Posterior vena cava (tissue), 2 donors: Measurements from ENCODE around the gene TIE1. TPM values are rescaled to one million over a fixed set of nuclear protein-coding genes. Genes with fewer than 3 reads are reported as not detected.
A peak's percentile ranks its signal among the peaks of the same experiment; 100 is the strongest.

Source experiments
- DNase-seq: peaks from one replicate; pipeline ENCODE4 v3.0.0-alpha.2; 2020; ENCODE audit warnings: low spot score
- intact Hi-C, 2 donors: fragments of 100-400 bp; cut with DNase I; formaldehyde crosslinking; loops; one replicate each; pipeline versions ENCODE4 v1.14.1 to v1.14.2; 2022 to 2023
- total RNA-seq, 2 donors: library from RNA; stranded (reverse); fragmentation: NEBNext Ultra II Directional; extraction: Animal tissue kit (Norgen Biotek cat#: 25700); gene quantifications; one replicate each; pipeline ENCODE4 v1.2.1, GENCODE V29; 2021
- donor health status: DM: yes; HTN: yes; CAD: no.
- donor health status: DM: yes; HTN: yes; CAD: no.

TIE1 gene
- total RNA-seq, 2 donors from 2014 or later = 32.5 to 46.6 TPM

DNA sequence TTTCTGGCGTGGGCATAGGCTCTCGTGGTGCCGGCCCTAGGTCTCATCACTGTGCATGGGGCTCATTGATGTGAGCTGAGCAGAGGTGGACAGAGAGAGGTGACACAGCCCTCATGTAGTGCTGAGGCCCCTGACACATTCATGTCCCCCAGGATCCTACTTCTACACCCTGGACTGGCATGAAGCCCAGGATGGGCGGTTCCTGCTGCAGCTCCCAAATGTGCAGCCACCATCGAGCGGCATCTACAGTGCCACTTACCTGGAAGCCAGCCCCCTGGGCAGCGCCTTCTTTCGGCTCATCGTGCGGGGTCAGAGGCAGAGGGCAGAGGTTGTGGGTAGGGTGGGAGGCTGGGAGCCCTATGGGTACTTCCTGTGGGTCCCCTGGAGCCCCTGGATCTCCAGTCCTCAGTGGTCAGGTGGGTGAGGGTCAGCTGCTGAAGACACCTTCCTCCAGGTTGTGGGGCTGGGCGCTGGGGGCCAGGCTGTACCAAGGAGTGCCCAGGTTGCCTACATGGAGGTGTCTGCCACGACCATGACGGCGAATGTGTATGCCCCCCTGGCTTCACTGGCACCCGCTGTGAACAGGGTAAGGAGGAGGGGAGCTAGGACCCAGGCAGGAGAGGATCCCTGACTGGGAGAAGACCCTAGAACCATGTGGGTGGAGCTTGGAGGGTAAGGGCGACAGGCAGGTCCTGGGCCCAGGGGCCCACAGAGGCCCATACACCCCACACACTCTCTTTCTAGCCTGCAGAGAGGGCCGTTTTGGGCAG lies 6.1 kb downstream of the TIE1 start:
- intact Hi-C loops = loop anchor here in 1 of 2 donors (10.0 kb wide), 1 partner anchor 1228 kb away; no protein-coding TSS in a partner anchor
- DNase-seq = peak; percentile 66

DNA sequence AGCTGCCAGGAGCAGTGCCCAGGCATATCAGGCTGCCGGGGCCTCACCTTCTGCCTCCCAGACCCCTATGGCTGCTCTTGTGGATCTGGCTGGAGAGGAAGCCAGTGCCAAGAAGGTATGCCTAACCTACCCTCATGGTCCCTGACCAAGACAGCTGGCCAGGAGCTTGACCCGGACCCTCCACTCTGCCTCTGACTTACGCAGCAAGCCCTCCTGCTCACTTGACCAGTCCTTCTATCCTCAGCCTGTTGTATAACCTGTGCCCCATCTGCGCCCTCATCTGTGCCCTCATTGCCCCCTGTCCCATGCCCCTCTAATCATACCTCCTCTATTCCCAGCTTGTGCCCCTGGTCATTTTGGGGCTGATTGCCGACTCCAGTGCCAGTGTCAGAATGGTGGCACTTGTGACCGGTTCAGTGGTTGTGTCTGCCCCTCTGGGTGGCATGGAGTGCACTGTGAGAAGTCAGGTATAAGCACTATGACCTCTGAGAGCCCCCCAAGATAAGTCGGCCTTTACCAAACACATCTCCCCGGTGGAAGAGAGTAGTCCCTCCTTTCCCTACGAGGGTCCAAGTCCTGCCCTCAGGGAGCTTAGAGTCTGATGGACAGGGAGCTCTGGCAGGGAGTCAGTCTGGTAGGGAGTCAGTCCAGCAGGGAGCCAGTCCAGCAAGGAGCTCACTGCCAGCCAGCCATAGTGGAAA lies 6.8 kb downstream of the TIE1 start:
- peak; percentile 69 for DNase-seq

DNA sequence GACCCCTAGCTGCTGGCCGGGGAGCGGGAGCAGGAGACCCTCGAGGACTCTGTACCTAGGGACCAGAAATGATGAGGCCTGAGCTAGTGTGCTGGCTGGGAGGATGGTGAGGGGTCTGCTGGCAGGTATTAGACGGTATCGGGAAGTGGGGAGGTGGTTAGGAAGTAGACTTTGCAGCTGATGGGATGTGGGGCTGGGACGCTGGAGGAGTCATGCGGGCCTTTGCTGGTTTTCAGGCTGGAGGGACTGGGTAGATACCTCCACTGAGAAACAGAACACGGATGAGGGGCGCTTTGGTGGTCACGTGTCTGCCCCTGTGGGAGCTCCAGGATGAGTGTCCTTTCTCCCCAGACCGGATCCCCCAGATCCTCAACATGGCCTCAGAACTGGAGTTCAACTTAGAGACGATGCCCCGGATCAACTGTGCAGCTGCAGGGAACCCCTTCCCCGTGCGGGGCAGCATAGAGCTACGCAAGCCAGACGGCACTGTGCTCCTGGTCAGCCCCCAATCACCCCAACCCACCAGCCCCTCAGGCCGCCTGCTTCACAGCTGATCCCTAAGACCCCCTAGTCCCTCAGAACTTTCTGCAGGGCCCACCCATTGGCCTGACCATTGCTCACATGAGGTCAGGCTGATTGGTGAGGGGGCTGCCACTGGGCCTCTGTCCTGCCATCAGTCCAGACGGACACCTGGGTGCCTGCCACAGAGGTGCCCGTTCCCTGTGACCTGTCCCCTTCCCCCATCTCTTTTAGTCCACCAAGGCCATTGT lies 8.0 kb downstream of the TIE1 start:
- intact Hi-C loops = loop anchor here in 1 of 2 donors (10.0 kb wide), 1 partner anchor 1226 kb away; no protein-coding TSS in a partner anchor
- peak; percentile 66 for DNase-seq

More for the DNA sequence above, 6.8 kb downstream of the TIE1 start:
- intact Hi-C loops = loop anchor here in 1 of 2 donors (10.0 kb wide), 1 partner anchor 1227 kb away; no protein-coding TSS in a partner anchor

DNA sequence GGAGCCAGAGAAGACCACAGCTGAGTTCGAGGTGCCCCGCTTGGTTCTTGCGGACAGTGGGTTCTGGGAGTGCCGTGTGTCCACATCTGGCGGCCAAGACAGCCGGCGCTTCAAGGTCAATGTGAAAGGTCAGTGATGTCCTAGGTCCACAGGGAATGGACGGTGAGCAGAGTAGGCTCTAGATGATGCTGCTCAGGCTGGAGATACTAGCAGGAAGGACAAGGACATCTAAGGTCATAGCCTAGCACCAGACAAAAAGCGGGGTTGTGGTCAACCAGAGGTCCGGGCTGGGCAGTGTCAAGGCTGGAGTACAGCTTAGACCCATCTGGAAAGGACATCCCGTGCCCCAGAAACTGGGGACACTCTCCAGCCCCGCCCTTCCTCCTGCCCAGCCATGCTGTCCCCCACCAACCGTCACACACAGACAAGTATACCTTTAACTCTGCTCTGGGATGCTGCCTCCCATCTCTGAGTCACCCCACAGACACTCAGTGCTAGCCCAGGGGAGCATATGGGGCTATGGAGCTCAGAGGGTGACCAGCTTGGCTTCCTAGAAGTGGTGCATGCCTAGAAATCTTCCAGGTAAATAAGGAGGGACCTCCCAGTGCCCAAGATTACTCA lies 8.7 kb downstream of the TIE1 start:
- intact Hi-C loops = loop anchor here in 1 of 2 donors (10.0 kb wide), 1 partner anchor 1225 kb away; no protein-coding TSS in a partner anchor
- peak; percentile 53 for DNase-seq

DNA sequence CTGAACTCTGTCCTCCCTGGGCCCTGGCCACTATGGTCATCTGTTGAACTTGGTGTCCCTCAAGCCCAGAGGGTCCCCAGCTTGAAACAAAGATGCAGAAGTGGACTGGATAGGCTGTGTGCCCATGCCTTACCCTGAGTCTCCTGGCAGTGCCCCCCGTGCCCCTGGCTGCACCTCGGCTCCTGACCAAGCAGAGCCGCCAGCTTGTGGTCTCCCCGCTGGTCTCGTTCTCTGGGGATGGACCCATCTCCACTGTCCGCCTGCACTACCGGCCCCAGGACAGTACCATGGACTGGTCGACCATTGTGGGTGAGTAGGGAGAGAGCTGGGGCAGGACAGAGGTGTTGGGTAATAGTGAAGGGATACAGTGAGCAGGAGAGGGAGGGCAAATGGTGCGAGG lies 10.7 kb downstream of the TIE1 start:
- intact Hi-C loops = no loop called here
- peak; percentile 41 for DNase-seq

DNA sequence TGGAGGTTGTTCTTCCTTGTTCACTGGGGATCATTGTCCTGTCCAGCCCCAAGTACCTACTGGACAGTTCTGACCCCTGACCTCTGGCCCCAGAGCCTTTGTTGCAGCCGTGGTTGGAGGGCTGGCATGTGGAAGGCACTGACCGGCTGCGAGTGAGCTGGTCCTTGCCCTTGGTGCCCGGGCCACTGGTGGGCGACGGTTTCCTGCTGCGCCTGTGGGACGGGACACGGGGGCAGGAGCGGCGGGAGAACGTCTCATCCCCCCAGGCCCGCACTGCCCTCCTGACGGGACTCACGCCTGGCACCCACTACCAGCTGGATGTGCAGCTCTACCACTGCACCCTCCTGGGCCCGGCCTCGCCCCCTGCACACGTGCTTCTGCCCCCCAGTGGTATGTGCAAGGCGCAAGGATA lies 11.4 kb downstream of the TIE1 start:
- DNase-seq = peak; percentile 55
- intact Hi-C loops = no loop called here

DNA sequence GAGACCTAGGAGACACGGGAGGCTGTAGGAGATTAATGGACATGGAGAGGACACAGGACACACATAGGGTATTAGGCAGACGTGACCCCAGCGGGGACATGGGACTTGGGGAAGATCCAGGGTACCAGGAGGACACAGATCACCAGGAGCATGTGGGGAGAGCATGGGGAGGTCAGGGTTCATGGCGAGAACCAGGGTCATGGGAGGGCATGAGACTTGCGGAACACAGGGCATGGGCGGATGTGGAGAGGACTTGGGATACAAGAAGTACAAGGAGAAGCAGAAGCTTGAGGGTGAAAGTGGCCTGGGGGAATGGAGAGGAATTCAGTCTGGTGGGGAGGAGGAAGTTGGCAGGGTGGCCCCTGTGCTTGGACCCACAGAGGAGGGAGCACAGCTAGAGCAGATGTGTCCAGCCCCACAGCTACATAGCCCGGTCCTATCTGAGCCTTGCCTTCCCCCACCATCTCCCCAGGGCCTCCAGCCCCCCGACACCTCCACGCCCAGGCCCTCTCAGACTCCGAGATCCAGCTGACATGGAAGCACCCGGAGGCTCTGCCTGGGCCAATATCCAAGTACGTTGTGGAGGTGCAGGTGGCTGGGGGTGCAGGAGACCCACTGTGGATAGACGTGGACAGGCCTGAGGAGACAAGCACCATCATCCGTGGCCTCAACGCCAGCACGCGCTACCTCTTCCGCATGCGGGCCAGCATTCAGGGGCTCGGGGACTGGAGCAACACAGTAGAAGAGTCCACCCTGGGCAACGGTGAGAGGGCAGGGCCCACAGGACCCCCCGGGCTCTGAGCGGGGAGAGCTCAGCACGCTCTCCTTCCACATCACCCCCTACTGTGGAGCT lies 12.1 kb downstream of the TIE1 start:
- DNase-seq = peak; percentile 72
- intact Hi-C loops = no loop called here

DNA sequence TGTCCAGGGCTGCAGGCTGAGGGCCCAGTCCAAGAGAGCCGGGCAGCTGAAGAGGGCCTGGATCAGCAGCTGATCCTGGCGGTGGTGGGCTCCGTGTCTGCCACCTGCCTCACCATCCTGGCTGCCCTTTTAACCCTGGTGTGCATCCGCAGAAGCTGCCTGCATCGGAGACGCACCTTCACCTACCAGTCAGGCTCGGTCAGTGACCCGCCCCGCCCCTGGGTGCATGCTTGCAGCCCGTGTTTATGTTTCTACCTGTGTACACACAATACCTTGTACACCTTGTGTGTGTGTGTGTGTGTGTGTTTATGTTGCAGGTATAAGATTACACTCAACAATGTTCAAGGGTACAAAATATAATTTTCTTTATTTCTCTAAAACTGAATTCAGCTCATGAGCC lies 13.0 kb downstream of the TIE1 start:
- intact Hi-C loops = no loop called here

DNA sequence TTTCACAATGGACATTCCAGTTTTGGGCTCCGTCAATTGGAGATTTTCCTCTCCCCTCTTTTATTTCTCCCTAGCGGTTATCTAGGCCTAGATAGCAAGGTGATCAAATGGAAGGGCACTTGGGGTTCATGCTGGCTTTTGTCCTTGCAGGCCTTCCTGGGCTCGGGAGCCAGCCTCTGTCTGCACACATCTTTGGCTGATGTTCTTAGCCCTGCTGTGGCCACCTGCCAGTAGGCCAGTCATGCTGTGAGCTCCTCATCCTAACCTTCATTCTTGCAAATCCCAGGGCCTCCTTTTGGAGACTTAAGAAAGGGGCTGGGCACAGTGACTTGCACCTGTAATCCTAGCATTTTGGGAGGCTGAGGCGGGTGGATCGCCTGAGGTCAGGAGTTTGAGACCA lies 13.5 kb downstream of the TIE1 start:
- peak; percentile 29 for DNase-seq
- intact Hi-C loops = no loop called here

More for the DNA sequence above, 13.0 kb downstream of the TIE1 start:
- peak; percentile 46 for DNase-seq

DNA sequence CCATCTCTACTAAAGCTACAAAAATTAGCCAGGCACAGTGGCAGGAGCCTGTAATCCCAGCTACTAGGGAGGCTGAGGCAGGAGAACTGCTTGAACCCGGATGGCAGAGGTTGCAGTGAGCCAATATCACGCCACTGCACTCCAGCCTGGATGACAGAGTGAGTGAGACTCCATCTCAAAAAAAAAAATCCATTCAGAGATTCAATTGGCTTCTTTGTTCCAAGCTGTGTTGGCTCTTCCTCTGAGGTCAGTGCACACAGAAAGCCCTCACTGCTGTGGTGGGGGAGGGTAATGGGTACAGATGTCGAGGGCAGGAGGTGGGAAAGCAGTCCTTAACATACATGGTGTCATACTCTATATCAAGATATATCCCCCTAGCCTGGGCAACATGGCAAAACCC lies 14.7 kb downstream of the TIE1 start:
- DNase-seq = peak; percentile 5

DNA sequence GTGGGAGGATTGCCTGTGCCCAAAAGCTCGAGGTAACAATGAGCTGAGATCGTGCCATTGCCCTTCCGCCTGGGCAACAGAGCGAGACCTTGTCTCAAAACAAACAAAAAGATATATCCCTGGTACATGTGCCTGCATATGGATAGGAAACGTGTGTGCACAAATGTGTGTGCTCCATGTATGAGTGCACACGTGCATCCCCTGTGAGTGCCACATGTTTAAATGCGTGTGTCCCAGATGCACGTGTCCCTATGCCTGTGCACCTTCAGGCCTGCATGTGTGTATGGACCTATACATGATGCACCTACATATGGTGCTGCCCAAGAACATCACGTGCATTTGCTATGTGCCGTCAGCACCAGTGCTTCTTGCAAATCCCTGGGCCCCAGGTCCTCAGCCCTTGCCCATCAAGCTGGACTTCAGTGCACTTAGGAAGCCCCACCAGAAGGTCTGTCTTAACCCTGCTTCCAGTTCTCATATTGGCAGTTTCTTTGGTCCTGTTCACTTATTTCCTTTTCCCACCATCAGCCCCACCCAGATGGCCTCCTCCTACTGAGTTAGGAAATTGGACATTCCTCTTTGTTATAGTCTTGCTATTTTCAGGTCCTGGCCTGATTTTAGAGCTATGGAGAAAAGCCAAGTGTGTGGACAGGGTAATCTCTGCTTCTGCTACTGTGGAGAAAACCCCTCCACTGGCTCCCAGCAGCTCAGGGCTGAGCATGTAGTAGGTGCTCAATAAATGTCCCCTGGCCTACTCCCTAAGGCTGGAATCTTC lies 15.4 kb downstream of the TIE1 start:
- peak; percentile 69 for DNase-seq
- intact Hi-C loops = no loop called here

More for the DNA sequence above, 14.7 kb downstream of the TIE1 start:
- intact Hi-C loops = no loop called here

DNA sequence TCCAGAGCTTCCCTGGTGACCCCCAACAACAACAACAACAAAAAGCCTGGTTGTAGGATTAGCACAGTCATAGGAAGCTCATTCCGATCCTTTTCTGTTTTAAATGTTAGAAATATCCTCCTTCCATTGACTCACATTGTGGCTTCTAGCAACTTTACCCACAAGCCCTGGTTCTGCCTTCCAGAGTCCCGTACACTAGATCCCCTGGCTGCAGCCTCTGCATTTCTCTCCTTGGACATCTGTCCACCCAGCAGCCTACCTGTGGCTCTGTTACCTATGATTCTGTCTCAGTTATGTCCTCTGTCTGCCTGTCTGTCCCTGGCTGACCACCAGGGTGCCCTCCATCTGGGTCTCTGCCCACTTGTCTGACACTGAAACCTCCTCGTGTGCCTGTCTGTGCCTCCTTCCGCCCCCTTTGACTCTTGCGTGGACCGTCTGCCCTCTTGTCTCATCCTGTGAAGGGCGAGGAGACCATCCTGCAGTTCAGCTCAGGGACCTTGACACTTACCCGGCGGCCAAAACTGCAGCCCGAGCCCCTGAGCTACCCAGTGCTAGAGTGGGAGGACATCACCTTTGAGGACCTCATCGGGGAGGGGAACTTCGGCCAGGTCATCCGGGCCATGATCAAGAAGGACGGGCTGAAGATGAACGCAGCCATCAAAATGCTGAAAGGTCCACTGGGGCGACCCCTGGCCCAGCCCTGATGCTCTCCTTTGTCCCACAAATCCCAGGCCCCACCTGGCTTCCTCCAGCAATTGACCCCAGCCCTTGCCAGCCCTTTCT lies 16.1 kb downstream of the TIE1 start:
- DNase-seq = peak; percentile 31
- intact Hi-C loops = no loop called here

DNA sequence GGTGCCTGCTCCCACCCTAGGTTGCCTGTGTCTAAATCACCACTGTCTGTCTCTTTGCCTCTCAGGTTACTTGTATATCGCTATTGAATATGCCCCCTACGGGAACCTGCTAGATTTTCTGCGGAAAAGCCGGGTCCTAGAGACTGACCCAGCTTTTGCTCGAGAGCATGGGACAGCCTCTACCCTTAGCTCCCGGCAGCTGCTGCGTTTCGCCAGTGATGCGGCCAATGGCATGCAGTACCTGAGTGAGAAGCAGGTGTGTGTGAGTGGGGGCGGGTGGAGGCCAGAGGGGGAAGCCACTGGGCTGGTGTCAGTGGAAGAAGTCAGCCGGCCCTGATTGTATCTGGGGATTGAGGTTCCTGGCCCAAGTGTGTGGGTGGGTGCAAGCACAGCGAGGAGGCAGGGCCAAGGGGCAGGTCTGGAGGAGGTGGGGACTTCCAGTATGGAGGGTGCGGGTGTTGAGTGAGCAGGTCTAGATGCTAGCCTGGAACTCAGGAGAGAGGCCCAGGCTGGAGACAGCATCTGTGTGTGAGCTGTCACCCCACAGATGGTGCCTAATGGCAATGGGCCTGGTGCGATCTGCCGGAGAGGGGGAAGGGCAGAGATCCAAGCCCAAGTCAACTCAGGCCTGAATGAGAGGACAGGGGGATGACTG lies 17.2 kb downstream of the TIE1 start:
- intact Hi-C loops = no loop called here
- DNase-seq = peak; percentile 60

DNA sequence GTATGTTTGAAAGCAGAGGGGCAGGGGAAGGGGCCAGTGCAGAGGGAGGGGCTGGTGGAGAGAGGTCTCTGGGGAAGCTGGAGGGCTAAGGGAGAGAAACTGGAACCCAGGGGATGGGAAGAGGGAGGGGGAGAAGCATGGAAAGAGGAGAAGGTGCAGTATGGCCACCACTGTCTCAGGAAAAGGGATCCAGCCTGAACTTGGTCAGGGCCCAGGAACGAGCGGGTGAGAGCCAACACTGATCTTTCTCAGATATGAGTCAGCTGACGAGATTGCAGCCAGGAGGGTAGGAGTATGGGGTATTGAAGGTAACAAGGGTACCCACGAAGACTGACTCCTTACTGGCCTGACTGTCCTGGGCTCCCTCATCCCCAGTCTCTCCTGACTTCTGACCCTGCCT lies 18.0 kb downstream of the TIE1 start:
- peak; percentile 57 for DNase-seq
- intact Hi-C loops = no loop called here

DNA sequence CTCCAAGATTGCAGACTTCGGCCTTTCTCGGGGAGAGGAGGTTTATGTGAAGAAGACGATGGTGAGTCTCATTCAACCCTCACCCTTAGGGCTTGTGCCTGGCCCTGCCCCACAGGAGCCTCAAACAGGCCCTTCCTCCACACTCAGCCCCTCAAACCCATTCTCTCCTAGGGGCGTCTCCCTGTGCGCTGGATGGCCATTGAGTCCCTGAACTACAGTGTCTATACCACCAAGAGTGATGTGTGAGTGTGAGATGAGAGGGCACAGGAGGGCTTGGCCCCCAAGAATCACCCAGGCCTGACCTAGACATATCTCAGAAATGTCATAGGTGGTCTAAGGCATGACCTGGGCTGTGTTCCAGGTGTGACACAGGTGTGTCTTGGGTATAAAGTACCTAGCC lies 18.5 kb downstream of the TIE1 start:
- DNase-seq = peak; percentile 68

DNA sequence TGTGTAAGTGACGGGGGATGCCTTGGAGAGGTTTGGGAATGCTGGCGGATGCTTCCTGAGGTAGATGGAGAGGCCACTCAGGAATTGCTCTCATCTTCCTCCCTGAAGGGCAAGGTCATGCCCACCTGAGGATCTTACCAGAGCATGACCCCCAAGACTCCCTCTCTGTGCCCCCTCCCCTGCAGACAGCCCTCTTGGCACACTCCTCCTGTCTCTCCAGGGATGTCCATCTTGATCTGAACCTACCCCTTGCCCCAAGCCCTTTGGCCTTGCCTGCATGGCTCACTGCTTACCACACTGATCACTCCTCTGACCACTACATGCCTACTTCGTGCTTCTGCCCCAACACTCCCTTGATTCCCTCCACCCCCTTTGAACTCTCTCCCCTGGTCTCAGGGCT lies 19.0 kb downstream of the TIE1 start:
- intact Hi-C loops = no loop called here
- peak; percentile 45 for DNase-seq

More for the DNA sequence above, 18.5 kb downstream of the TIE1 start:
- intact Hi-C loops = no loop called here
